Stimulated activated naive CD8-positive, alpha-beta T cell treated with anti-CD3 and anti-CD28 coated beads, Interleukin-15, amount 100 ng/mL, for 72 hours (primary cell): ENCODE results near the gene MYO3B.

Experiments
- ATAC-seq: fragments of 150-1000 bp; cut with Tn5 transposase; 2 replicates; pipeline ENCODE4 v1.10.0; 2021; ENCODE audit warnings: mild to moderate bottlenecking, moderate library complexity
- DNase-seq, 2 donors: peaks; one replicate each; pipeline ENCODE4 v3.0.0; 2021 to 2022
- H3K27ac Mint-ChIP-seq, 2 donors: one replicate each; pipeline ENCODE4 v1.8.0; 2022; ENCODE audit warnings: mild to moderate bottlenecking in 2 of 2, mixed read lengths in 2 of 2, moderate library complexity in 2 of 2
- H3K27me3 Mint-ChIP-seq: one replicate; pipeline ENCODE4 v1.8.0; 2022; ENCODE audit warnings: mixed read lengths
- H3K4me1 Mint-ChIP-seq: one replicate; pipeline ENCODE4 v1.8.0; 2022; ENCODE audit warnings: mild to moderate bottlenecking, mixed read lengths
- H3K4me3 Mint-ChIP-seq, 2 donors: one replicate each; pipeline ENCODE4 v1.8.0; 2022; ENCODE audit warnings: mild to moderate bottlenecking in 2 of 2, mixed read lengths in 2 of 2, moderate library complexity in 1 of 2
- H3K9me3 Mint-ChIP-seq, 2 donors: one replicate each; pipeline ENCODE4 v1.8.0; 2022; ENCODE audit warnings: mixed read lengths in 2 of 2

MYO3B gene

DNA sequence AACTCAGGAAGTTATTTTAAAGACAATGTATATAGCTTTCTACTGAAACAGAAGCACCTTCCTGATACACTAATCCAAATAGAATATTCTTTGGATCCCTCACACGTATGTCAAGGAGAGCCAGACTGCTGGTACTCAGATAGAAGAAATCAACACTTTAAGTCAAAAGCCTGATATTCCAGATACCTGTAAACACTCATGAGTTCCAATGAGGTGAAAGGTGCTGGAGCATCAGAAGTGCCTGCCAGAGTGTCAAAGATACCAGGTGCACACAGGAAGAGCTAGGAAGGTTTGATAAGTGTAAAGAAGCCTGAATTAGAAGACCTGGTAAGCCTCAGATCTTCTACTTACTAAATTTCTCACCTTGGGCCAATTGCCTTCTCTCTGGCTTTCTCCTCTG is 310.9 kb downstream of the MYO3B start:
- DNase-seq (no peak), ATAC-seq (no peak)
- Mint-ChIP-seq H3K27ac (no peak overlapping the region), H3K9me3 (no peaks in the 10 kb centered on the region), H3K4me3 (no peak overlapping the region), H3K4me1 (no peaks in the 10 kb centered on the region), H3K27me3 (peaks cover 11% of the 10 kb centered on the region)

DNA sequence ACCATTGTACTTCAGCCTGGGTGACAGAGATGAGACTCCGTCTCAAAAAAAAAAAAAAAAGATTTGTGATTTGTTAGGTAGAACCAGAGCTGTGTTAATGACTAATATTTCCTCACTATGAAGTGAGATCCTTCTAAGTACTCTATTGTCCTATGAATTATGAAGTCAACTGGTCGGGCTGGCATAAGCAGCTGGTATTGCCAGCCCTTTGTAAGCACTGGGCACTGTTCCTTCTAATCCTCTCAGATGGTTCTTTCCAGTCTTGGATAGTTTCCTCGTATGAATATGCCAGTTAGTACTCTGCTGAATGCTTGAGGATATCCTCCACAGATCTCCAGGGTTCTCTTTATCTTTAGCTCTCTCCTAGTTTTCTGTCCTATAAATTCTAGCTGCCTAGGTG is 314.1 kb downstream of the MYO3B start:
- Mint-ChIP-seq H3K9me3 (no peaks in the 10 kb centered on the region), H3K4me1 (no peaks in the 10 kb centered on the region), H3K4me3 (no peak overlapping the region), H3K27me3 (peaks cover 26% of the 10 kb centered on the region), H3K27ac (no peak overlapping the region)
- DNase-seq, result no peak
- ATAC-seq, result no peak

DNA sequence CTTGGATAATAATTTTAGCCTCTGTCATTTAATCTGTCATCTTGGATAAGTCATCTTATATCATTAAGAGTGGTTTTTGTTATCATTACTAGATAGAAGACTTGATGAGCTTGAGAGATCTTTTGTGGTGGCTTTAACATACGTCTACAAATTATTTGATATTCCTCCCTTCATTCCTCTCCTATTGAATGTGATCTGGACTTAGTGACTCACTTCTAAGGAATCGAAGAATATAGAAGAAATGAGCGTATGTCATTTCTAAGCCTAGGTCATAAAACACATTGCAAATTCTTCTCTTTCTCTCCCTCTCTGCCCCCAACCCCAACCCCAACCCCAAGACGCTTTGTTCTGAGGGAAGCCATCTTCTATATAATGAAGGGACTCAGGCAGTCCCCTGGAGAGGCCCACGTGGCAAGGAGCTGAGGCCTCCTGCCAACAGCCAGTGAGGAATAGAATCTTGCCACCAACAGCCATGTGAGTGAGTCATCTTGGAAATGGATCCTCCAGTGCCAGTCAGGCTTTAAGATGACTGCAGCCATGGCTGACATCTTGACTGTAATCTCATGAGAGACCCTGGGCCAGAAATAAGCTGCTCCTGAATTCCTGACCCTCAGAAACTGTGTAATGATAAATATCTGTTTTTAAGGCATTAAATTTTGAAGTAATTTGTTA is 315.6 kb downstream of the MYO3B start:
- ATAC-seq (no peak), DNase-seq (no peak)
- Mint-ChIP-seq H3K27ac (no peak overlapping the region), H3K4me1 (no peaks in the 10 kb centered on the region), H3K9me3 (no peaks in the 10 kb centered on the region), H3K4me3 (no peak overlapping the region), H3K27me3 (peaks cover 26% of the 10 kb centered on the region)

GRCh38 chr2:170495896-170496295 is 317.9 kb downstream of the MYO3B start:
- Mint-ChIP-seq H3K4me3 (no peak overlapping the region), H3K27me3 (peaks cover 35% of the 10 kb centered on the region), H3K9me3 (no peaks in the 10 kb centered on the region), H3K4me1 (no peaks in the 10 kb centered on the region), H3K27ac (no peak overlapping the region)
- no peak for DNase-seq
- ATAC-seq, result no peak

DNA sequence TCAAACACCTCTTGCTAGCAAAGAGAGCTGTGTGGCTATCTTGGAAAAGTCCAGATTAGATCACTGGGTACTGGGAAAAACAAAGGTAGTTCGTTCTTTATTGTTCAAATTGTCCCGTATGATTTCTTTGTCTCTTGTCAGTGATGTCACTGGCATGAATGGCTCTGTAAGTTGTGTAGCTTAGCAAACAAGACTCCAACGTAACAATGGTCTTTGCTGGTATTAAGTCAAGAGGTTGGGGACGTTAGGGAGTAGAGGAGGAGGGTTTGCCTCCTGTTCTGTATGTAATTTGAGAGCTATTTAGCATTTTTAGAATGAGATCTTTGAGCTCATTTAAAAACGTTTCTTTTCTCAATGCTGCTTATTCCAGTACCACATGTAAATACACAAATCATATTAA is 320.7 kb downstream of the MYO3B start:
- no peak for ATAC-seq
- no peaks in the 10 kb centered on the region for H3K4me1 Mint-ChIP-seq
- H3K27ac Mint-ChIP-seq, result no peak overlapping the region
- H3K9me3 Mint-ChIP-seq, result no peaks in the 10 kb centered on the region
- H3K4me3 Mint-ChIP-seq, result no peak overlapping the region
- peaks cover 24% of the 10 kb centered on the region for H3K27me3 Mint-ChIP-seq
- no peak for DNase-seq

GRCh38 chr2:170500104-170500503 is 322.2 kb downstream of the MYO3B start:
- H3K27me3 Mint-ChIP-seq, result peaks cover 32% of the 10 kb centered on the region
- peaks cover 6% of the 10 kb centered on the region for H3K4me1 Mint-ChIP-seq
- no peaks in the 10 kb centered on the region for H3K9me3 Mint-ChIP-seq
- no peak overlapping the region for H3K27ac Mint-ChIP-seq
- DNase-seq (no peak), ATAC-seq (no peak)
- no peak overlapping the region for H3K4me3 Mint-ChIP-seq

GRCh38 chr2:170500770-170501169 is 322.8 kb downstream of the MYO3B start:
- H3K4me3 Mint-ChIP-seq, result no peak overlapping the region
- no peak for DNase-seq
- peaks cover 31% of the 10 kb centered on the region for H3K27me3 Mint-ChIP-seq
- no peaks in the 10 kb centered on the region for H3K9me3 Mint-ChIP-seq
- H3K27ac Mint-ChIP-seq, result no peak overlapping the region
- no peak for ATAC-seq
- peaks cover 11% of the 10 kb centered on the region for H3K4me1 Mint-ChIP-seq

DNA sequence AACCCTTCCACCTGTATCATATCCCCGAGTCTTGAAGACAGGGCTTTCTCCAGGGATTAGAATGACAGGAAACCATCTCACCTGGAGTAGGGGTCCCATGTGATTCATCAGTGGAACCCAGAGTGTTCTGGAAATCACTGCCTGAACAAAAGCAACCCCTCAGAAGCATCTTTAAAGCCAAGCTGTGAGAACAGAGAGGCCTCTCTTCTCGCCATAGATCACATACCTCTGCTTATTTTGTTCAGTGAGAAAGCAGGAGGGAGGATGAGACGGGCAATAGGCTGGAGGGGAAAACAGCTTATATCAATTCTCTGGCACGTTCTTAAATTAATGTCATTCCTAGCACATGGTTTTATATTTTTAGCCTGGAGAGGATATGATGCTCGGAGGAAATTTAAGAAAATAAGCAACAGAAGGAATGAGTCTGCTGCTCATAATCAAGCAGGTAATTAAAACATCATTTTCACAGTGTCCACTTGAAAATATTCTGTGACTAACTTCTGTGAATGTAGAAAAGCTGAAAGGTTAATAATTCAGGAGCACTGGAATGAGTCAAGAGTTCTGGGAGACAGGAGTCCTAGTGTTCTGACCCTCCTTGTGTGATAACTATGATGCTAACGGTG is 323.6 kb downstream of the MYO3B start:
- Mint-ChIP-seq H3K27me3 (peaks cover 30% of the 10 kb centered on the region), H3K27ac (no peak overlapping the region), H3K9me3 (no peaks in the 10 kb centered on the region), H3K4me3 (no peak overlapping the region), H3K4me1 (peaks cover 18% of the 10 kb centered on the region)
- ATAC-seq (no peak), DNase-seq (no peak)

- ATAC-seq (no peak), DNase-seq (no peak)
- Mint-ChIP-seq H3K27me3 (peaks cover 33% of the 10 kb centered on the region), H3K27ac (no peak overlapping the region), H3K9me3 (no peaks in the 10 kb centered on the region), H3K4me3 (no peak overlapping the region), H3K4me1 (peaks cover 28% of the 10 kb centered on the region)
Measured at GRCh38 chr2:170502361-170503130, 324.6 kb downstream of the MYO3B start.

DNA sequence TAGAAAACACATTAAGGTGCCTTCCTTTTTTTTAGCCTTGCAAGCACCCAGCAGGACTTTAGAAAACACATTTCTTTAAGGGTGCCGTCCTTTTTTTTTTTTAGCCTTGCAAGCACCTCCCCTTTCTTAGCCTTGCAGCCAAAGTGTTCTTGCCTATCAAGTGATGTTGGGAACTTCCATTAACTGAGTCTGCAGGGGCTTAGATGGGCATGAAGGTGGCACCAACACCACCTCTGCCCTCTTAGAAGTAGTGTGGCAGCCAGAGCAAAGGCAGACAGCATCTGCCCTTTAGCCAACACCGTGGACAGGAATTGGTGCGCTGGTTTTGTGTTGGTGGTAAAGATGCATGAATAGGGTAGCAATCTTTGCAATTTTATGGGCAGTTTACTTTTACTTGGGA is 325.6 kb downstream of the MYO3B start:
- Mint-ChIP-seq H3K27me3 (peaks cover 34% of the 10 kb centered on the region), H3K9me3 (no peaks in the 10 kb centered on the region), H3K27ac (no peak overlapping the region), H3K4me3 (no peak overlapping the region), H3K4me1 (peaks cover 33% of the 10 kb centered on the region)
- DNase-seq (no peak), ATAC-seq (no peak)

DNA sequence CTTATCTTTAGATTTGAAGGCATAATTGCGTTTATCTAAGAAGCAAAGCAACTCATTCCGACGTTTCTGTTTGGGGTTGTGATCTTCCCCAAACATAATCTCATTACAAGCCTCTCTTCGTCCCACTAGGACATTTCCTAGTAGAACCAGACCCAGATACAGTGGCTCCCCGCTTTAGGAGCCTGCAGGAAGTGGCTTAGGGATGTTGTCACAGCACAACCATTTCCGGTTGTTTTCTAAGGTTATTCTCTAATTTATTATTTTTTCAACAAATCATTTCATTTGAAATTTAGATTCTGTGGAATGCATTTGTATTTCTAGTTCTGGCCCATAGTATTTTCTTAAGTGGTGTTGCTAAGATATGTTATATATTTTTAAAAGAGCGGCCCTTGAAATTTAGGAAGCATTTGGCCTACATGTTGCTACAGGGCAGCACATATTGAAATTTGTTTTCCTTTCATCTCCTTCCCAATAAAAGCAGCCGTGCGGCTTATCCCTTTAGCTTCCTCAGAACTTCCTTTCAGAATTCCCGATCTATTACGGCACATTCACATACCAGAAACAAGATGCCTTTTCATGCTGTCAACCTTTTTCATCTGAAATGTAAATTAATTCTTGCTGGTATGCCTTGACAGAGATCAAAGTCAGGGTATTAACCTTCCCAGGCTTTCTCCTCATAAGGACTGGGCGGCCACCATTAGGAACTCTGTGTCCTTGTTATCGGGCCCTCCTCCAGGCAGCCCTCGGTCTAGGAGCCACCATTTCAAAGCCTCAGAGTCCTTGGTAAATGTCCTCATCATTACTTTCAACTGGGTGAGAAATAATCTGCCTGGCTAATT is 326.2 kb downstream of the MYO3B start:
- ATAC-seq (no peak), DNase-seq (no peak)
- no peak overlapping the region for H3K4me3 Mint-ChIP-seq
- H3K4me1 Mint-ChIP-seq, result peaks cover 33% of the 10 kb centered on the region
- H3K9me3 Mint-ChIP-seq, result no peaks in the 10 kb centered on the region
- H3K27ac Mint-ChIP-seq, result no peak overlapping the region
- H3K27me3 Mint-ChIP-seq, result peaks cover 34% of the 10 kb centered on the region

DNA sequence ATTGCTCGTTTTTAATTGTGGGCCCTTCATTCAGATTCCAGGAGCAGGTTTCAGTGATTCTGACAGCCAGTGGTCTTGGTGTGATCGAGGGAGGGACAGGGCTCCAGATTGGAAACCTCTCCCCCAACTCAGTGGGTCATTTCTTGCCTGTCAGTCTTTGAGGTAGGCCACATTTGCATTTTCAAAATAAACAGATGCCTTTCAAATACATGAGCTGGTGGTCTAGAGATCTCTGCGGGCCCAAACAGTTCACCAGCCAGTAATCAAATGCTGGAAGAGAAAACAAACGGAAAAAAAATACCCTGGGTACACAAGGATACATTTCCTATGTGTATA is 326.8 kb downstream of the MYO3B start:
- Mint-ChIP-seq H3K9me3 (no peaks in the 10 kb centered on the region), H3K27me3 (peaks cover 35% of the 10 kb centered on the region), H3K4me3 (no peak overlapping the region), H3K4me1 (peaks cover 33% of the 10 kb centered on the region), H3K27ac (no peak overlapping the region)
- ATAC-seq (no peak), DNase-seq (no peak)

- peak overlapping the region; percentile 46 to 55 for H3K4me3 Mint-ChIP-seq
- H3K27ac Mint-ChIP-seq, result peak overlapping the region in 1 of 2 donors; percentile 5
- H3K27me3 Mint-ChIP-seq, result peaks cover 33% of the 10 kb centered on the region
- H3K4me1 Mint-ChIP-seq, result peaks cover 33% of the 10 kb centered on the region
- H3K9me3 Mint-ChIP-seq, result no peaks in the 10 kb centered on the region
- ATAC-seq (no peak), DNase-seq (no peak)
Measured at GRCh38 chr2:170505631-170506275, 327.8 kb downstream of the MYO3B start.

DNA sequence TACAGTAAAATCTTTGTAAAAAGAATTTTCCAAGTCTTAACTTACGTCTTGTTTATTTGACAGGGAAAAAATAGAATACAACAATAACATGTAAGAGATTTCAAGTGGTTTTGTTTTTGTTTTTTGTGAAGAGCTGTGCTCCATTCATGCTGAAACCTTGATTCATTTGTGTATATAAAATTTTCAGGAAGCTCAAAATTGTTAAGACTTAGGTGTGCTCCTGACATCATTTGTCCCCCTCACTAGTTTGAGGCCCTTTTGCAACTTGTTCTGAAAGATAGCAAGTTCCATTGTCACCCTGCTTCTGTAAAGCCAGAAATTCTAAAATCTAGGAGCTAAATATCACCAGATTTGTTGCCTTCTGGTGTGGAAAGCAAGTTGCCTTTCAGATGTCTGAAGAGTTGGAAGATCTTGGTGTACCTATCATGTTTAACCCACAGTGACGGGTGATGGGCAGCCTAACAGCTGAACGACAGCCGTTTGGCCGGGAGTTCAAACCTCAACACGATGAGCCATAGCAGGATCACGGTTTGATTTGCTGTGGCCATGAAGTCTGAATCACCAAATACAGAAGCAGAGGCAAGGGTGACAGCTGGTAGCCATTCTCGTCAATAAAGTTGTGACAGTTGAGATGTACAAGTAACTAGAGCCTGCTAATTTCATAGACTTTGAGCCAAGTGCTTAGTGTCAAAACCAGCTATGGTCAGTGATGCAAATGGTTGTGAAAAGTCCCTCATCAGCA is 331.7 kb downstream of the MYO3B start:
- H3K27ac Mint-ChIP-seq, result no peak overlapping the region
- ATAC-seq (peak; percentile 29), DNase-seq (no peak)
- no peaks in the 10 kb centered on the region for H3K9me3 Mint-ChIP-seq
- no peak overlapping the region for H3K4me3 Mint-ChIP-seq
- H3K27me3 Mint-ChIP-seq, result peaks cover 42% of the 10 kb centered on the region
- peaks cover 31% of the 10 kb centered on the region for H3K4me1 Mint-ChIP-seq

DNA sequence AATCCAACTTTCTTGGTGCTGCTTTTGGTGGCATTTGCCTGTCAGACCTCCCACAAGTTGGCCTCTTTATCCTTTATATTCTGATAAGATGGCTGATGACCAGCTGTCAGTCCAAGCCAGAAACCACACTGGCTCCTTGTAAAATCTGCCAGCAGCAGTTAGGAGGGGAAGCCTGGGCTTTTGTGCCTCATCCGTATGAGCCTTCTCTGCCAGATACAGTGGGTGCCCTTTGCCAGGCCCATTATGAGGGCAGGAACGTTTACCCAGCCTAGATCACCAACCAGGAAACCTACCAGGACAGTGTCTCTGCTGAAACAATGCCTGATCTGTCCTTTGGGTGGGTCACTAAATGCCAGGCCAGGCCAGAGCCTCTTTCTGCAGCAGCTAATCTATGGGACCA is 334.3 kb downstream of the MYO3B start:
- Mint-ChIP-seq H3K27me3 (peaks cover 45% of the 10 kb centered on the region), H3K9me3 (no peaks in the 10 kb centered on the region), H3K4me3 (no peak overlapping the region), H3K4me1 (peaks cover 8% of the 10 kb centered on the region), H3K27ac (no peak overlapping the region)
- no peak for DNase-seq
- ATAC-seq, result no peak
